Thoracic aorta (tissue), 2 donors: ENCODE measurements around the gene PRKACB. TPM values are rescaled to one million over a fixed set of nuclear protein-coding genes. Genes with fewer than 3 reads are reported as not detected.

Source experiments
- ATAC-seq: fragments of 150-250 bp; one replicate; pipeline ENCODE4 v1.8.0; 2017; ENCODE audit warnings: low read depth; ENCODE audit not compliant: insufficient number of reproducible peaks, low FRiP score
- DNase-seq: peaks from one replicate; pipeline ENCODE4 v3.0.0-alpha.2; 2020; ENCODE audit warnings: low spot score
- H3K27ac ChIP-seq, 2 donors: fragments of 200-600 bp; sonication (generic); 1 replicate in 1 of 2; 2 replicates in 1 of 2; pipeline ENCODE4 v1.5.1; 2016; ENCODE audit warnings: mild to moderate bottlenecking in 2 of 2, moderate library complexity in 2 of 2
- H3K27me3 ChIP-seq: fragments of 200-600 bp; sonication (generic); replicated peaks from 2 replicates; pipeline ENCODE4 v1.6.0; 2016; ENCODE audit warnings: mild to moderate bottlenecking; ENCODE audit not compliant: insufficient read depth
- H3K36me3 ChIP-seq: fragments of 200-600 bp; sonication (generic); one replicate; pipeline ENCODE4 v1.5.1; 2016
- H3K4me1 ChIP-seq, 2 donors: fragments of 200-600 bp; sonication (generic); 1 replicate in 1 of 2; 2 replicates in 1 of 2; pipeline versions ENCODE4 v1.5.1 to v1.6.0; 2016; ENCODE audit warnings: low read depth in 2 of 2, mild to moderate bottlenecking in 1 of 2; ENCODE audit not compliant: control insufficient read depth in 1 of 2
- H3K4me3 ChIP-seq: fragments of 200-600 bp; sonication (generic); 2 replicates; pipeline ENCODE4 v1.5.1; 2016; ENCODE audit warnings: mild to moderate bottlenecking
- H3K9me3 ChIP-seq: fragments of 200-600 bp; sonication (generic); 2 replicates; pipeline ENCODE4 v1.5.1; 2016
- total RNA-seq, 2 donors: library from RNA; depleted of rRNA; stranded (reverse); fragments of >200 nt; gene quantifications; one replicate each; pipeline versions ENCODE4 v1.1.0 to v1.2.3, GENCODE V29; 2016
- TF ChIP-seq, protein P1 (sequence below): fragments of 200-600 bp; sonication (generic); IDR thresholded peaks from one replicate; pipeline ENCODE4 v1.5.1; 2019; ENCODE audit warnings: antibody characterized with exemption

Gene PRKACB
- total RNA-seq, 2 donors from 2014 or later: 27.3 to 32.2 TPM

DNA sequence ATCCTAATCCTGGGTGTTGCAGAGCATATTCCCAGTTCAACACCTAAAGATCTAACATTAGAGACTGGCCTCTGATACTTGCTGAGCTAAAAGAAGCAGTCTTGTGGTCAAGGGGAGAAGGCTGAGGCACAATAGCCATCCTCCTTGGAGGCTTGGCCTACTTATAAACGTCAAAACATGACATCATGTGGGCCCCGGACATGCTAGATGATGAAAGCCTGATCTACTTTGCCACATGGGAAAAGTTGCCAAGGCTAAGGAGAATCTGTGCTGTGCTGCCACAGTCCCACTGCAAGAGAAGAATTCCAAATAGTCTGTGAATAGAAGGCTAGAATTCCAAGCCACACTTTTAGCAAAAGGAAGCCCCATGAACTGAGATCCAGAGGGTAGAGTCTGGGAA, 113.5 kb downstream of the PRKACB start:
- TF ChIP-seq, protein P1, sequence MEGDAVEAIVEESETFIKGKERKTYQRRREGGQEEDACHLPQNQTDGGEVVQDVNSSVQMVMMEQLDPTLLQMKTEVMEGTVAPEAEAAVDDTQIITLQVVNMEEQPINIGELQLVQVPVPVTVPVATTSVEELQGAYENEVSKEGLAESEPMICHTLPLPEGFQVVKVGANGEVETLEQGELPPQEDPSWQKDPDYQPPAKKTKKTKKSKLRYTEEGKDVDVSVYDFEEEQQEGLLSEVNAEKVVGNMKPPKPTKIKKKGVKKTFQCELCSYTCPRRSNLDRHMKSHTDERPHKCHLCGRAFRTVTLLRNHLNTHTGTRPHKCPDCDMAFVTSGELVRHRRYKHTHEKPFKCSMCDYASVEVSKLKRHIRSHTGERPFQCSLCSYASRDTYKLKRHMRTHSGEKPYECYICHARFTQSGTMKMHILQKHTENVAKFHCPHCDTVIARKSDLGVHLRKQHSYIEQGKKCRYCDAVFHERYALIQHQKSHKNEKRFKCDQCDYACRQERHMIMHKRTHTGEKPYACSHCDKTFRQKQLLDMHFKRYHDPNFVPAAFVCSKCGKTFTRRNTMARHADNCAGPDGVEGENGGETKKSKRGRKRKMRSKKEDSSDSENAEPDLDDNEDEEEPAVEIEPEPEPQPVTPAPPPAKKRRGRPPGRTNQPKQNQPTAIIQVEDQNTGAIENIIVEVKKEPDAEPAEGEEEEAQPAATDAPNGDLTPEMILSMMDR: no peak
- H3K27me3 ChIP-seq: no peaks in the 10 kb centered on the region
- no peak overlapping the region for H3K4me3 ChIP-seq
- H3K4me1 ChIP-seq: peaks cover 10 to 38% of the 10 kb centered on the region in 2 donors
- DNase-seq (no peak), ATAC-seq (no peak)
- H3K27ac ChIP-seq: no peak overlapping the region
- no peaks in the 10 kb centered on the region for H3K9me3 ChIP-seq
- H3K36me3 ChIP-seq: no peaks in the 10 kb centered on the region

DNA sequence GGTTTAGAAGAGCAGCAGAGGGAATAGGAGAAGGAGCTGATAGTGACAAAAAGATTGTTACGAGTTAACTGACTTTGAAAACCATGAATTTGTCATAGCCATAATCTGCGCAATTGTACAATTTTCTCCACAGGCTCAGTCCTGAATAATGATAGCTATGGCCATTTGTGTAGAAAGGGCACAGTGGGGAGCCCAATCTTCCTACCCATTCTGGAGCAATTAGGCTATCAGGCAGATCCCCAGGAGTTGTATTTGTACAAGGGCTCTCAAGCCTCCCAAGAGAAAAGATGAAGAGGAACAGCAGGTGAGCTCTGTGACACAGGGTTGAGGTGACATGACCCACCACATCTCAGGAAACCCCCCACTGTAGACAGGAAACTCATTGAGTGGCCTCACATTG, 115.3 kb downstream of the PRKACB start:
- ATAC-seq (no peak), DNase-seq (no peak)
- Histone ChIP-seq H3K9me3 (no peaks in the 10 kb centered on the region), H3K27me3 (no peaks in the 10 kb centered on the region), H3K36me3 (no peaks in the 10 kb centered on the region), H3K4me3 (no peak overlapping the region), H3K27ac (no peak overlapping the region), H3K4me1 (peaks cover 6 to 21% of the 10 kb centered on the region in 2 donors)
- TF ChIP-seq, protein P1: no peak

DNA sequence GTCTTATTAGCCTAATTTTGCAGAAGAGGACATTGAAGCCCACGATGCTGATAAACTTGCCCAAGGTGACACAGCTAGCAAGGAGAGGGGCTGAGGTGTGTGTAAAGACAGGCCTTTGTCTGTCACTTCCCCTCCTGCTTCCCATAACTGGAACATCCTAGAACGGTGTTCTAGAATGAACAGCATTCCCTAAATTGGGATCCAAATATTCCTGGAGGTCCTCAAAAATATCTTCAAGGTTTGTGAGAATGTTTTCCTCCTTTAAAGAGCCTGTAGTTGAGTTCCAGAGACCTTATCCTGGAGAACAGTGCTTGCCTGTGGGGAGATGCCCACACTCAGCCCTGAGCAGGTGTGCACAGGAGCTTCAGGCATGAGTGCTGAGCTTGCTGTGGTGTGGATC, 115.9 kb downstream of the PRKACB start:
- TF ChIP-seq, protein P1: no peak
- H3K36me3 ChIP-seq: no peaks in the 10 kb centered on the region
- no peak overlapping the region for H3K4me3 ChIP-seq
- ATAC-seq (no peak), DNase-seq (no peak)
- no peak overlapping the region for H3K27ac ChIP-seq
- H3K9me3 ChIP-seq: no peaks in the 10 kb centered on the region
- peaks cover 3 to 15% of the 10 kb centered on the region in 2 donors for H3K4me1 ChIP-seq
- no peaks in the 10 kb centered on the region for H3K27me3 ChIP-seq

DNA sequence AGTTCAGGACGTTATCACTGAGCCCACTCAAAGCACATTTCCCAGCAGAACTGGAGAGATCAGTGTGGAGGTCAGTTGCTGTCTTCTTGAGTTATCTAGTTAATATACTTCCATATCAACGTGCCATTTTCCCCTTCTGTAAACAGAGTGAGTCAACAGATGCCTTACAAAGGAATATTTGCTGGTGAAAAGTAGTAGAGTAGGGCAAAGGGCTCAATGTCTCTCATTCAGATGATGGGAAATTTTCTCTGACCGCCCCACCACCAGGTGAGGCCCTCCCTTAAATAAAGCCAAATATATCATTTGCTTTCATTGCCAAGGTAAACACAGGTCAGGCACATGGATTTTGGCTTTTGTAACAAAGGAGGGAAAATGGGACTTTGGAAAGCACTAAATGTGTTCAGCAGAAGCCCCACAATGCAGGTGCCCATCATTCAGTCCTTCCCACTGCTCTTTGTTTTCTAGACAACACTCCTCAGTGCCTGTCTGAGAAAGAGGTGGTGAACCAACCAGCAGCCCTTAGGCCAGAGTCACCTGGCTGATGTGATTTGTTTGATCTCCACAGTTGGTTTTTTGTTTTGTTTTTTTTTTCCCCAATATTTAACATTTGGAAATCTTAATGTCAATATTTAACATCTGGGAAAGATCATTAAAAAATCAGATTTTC, 116.9 kb downstream of the PRKACB start:
- peaks cover under 1 to 5% of the 10 kb centered on the region in 2 donors for H3K4me1 ChIP-seq
- no peaks in the 10 kb centered on the region for H3K27me3 ChIP-seq
- H3K9me3 ChIP-seq: no peaks in the 10 kb centered on the region
- H3K27ac ChIP-seq: no peak overlapping the region
- ATAC-seq: no peak
- DNase-seq: no peak
- TF ChIP-seq, protein P1: no peak
- H3K36me3 ChIP-seq: no peaks in the 10 kb centered on the region
- no peak overlapping the region for H3K4me3 ChIP-seq

DNA sequence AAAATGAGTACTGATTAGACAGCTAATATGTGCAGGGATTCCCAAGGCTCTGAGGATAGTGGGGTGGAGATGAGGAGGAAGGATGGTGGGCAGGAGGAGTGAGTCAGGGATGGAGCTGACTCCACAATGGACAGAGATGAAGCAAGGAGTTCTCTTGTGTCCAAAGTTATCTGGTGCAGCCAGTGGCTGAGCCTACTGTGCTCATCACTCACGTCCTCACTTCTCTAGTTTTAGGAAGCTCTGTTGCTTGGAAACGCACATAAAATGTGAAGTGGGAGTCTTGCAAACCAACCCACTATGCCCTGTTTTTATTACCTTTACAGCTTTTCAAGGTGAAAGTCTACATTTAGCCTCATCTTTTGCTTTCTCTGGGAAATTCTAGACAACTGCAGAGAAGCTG, 120.9 kb downstream of the PRKACB start:
- Histone ChIP-seq H3K4me3 (no peak overlapping the region), H3K9me3 (no peaks in the 10 kb centered on the region), H3K27me3 (no peaks in the 10 kb centered on the region), H3K36me3 (no peaks in the 10 kb centered on the region), H3K4me1 (no peaks in the 10 kb centered on the region), H3K27ac (no peak overlapping the region)
- ATAC-seq (no peak), DNase-seq (no peak)
- TF ChIP-seq, protein P1: no peak
